SU-DHL-6 (cell line): ENCODE measurements around the gene CRYBG3.

ENCODE experiments used
- H2AFZ ChIP-seq: fragments of 200-600 bp; sonication (generic); 2 replicates; pipeline ENCODE4 v1.6.1; 2014; ENCODE audit warnings: low read depth, mild to moderate bottlenecking, moderate library complexity, mixed read lengths, antibody characterized with exemption, low read length; ENCODE audit not compliant: severe bottlenecking
- H3F3A ChIP-seq: fragments of 200-600 bp; shearing (Covaris generic); 2 replicates; pipeline ENCODE4 v1.6.0; 2016; ENCODE audit warnings: antibody characterized with exemption, mild to moderate bottlenecking; ENCODE audit not compliant: insufficient read depth
- H3K27ac ChIP-seq: fragments of 200-600 bp; sonication (generic); 2 replicates; pipeline ENCODE4 v1.5.1; 2016; ENCODE audit warnings: low read depth, mild to moderate bottlenecking, low read length, moderate library complexity, mixed read lengths
- H3K27me3 ChIP-seq: fragments of 200-600 bp; sonication (generic), shearing (Covaris generic); 2 replicates; pipeline ENCODE4 v1.6.0; 2014; ENCODE audit warnings: mild to moderate bottlenecking, low read length
- H3K36me3 ChIP-seq: fragments of 200-600 bp; sonication (generic); 2 replicates; pipeline ENCODE4 v1.6.1; 2014; ENCODE audit warnings: mild to moderate bottlenecking, low read length, mixed read lengths
- H3K4me2 ChIP-seq: fragments of 300-600, 200-600 bp; shearing (Covaris generic), sonication (generic); 2 replicates; pipeline ENCODE4 v1.6.0; 2014; ENCODE audit warnings: low read length, low read depth, mild to moderate bottlenecking; ENCODE audit not compliant: poor library complexity, severe bottlenecking
- H3K4me3 ChIP-seq: fragments of 200-600 bp; sonication (generic); 2 replicates; pipeline ENCODE4 v1.5.1; 2014; ENCODE audit warnings: antibody characterized with exemption, low read length, mild to moderate bottlenecking, mixed read lengths; ENCODE audit not compliant: insufficient read depth, poor library complexity, severe bottlenecking
- H3K79me2 ChIP-seq: fragments of 200-600 bp; sonication (generic); 2 replicates; pipeline ENCODE4 v1.6.1; 2014; ENCODE audit warnings: mild to moderate bottlenecking, low read length, moderate library complexity; ENCODE audit not compliant: insufficient read depth
- H3K9ac ChIP-seq: fragments of 200-600 bp; sonication (generic); 2 replicates; pipeline ENCODE4 v1.7.0; 2014; ENCODE audit warnings: mild to moderate bottlenecking, low read length
- H3K9me2 ChIP-seq: fragments of 200-600 bp; sonication (generic); replicated peaks from 2 replicates; pipeline ENCODE4 v1.6.1; 2014; ENCODE audit warnings: low read length; ENCODE audit not compliant: insufficient read depth
- H3K9me3 ChIP-seq: fragments of 200-600 bp; sonication (generic); 2 replicates; pipeline ENCODE4 v1.6.1; 2014; ENCODE audit warnings: low read length, mixed read lengths; ENCODE audit not compliant: insufficient read depth
- H4K20me1 ChIP-seq: fragments of 200-600 bp; sonication (generic); 2 replicates; pipeline ENCODE4 v1.6.1; 2014; ENCODE audit warnings: low read depth, mild to moderate bottlenecking, antibody characterized with exemption, low read length, moderate library complexity, mixed read lengths
- EZH2phosphoT487 ChIP-seq: fragments of 200-600 bp; sonication (generic), shearing (Covaris generic); conservative IDR thresholded peaks from 2 replicates; pipeline ENCODE4 v1.6.1; 2018; ENCODE audit warnings: mild to moderate bottlenecking, antibody characterized with exemption, low read length, moderate library complexity, mixed read lengths
- TF ChIP-seq, protein P1 (sequence below): fragments of 200-600 bp; sonication (generic); IDR thresholded peaks from one replicate; pipeline ENCODE4 v1.5.1; 2017; ENCODE audit warnings: antibody characterized with exemption, mild to moderate bottlenecking, low read length, moderate library complexity; ENCODE audit not compliant: insufficient read depth, poor library complexity, severe bottlenecking

CRYBG3 gene

DNA sequence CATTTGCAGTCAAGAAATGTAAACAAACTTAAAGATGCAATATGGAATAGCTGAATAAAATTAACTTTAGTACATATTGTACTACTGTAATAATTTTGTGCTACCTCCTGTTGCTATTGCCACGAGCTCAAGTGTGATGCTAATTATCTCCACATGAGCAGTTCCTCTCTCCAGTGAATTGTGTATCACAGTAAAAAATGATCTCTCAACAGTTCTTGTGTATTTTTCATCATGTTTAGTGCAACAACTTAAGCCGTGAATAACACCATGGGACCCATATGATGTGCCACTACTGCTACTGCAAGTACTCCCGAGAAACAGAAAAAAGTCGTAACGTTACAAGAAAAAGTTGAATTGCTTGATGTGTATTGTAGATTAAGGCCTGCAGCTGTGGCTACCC lies 138.1 kb downstream of the CRYBG3 start:
- Histone ChIP-seq H3K79me2 (peaks cover 36% of the 10 kb centered on the region), H3K36me3 (peaks cover 19% of the 10 kb centered on the region; the same call in 1 of the 2 replicates)

DNA sequence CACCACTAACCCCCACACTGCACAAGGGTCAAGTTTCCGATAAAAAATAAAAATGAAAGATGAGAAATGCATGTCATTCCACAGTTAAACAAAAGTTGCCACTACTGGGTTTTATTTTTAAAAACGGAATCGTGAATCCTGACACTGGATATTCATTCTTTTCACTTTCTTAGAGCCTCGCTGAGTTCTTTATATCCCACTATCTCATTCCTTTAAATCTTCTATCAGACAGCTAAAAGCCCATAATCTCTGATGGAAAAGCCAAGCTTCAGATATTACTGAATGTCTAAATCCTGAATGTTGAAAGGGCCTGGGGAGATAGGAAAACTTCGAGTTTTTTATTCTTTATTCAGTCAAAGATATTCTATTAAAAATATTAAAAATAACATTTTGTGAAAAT lies 138.7 kb downstream of the CRYBG3 start:
- TF ChIP-seq EZH2phosphoT487 = no peak
- TF ChIP-seq, protein P1, sequence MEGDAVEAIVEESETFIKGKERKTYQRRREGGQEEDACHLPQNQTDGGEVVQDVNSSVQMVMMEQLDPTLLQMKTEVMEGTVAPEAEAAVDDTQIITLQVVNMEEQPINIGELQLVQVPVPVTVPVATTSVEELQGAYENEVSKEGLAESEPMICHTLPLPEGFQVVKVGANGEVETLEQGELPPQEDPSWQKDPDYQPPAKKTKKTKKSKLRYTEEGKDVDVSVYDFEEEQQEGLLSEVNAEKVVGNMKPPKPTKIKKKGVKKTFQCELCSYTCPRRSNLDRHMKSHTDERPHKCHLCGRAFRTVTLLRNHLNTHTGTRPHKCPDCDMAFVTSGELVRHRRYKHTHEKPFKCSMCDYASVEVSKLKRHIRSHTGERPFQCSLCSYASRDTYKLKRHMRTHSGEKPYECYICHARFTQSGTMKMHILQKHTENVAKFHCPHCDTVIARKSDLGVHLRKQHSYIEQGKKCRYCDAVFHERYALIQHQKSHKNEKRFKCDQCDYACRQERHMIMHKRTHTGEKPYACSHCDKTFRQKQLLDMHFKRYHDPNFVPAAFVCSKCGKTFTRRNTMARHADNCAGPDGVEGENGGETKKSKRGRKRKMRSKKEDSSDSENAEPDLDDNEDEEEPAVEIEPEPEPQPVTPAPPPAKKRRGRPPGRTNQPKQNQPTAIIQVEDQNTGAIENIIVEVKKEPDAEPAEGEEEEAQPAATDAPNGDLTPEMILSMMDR = no peak
- Histone ChIP-seq H3K9me3 (no peaks in the 10 kb centered on the region), H3K4me2 (no peak overlapping the region), H3F3A (no peaks in the 10 kb centered on the region), H2AFZ (no peak overlapping the region), H3K27me3 (no peaks in the 10 kb centered on the region), H3K9me2 (no peaks in the 10 kb centered on the region), H3K79me2 (peaks cover 42% of the 10 kb centered on the region), H3K36me3 (peaks cover 19% of the 10 kb centered on the region; the same call in 1 of the 2 replicates), H3K9ac (no peak overlapping the region), H3K4me3 (no peak overlapping the region), H3K27ac (no peak overlapping the region), H4K20me1 (no peaks in the 10 kb centered on the region; the same call in 1 of the 2 replicates)

More for the DNA sequence above, 138.1 kb downstream of the CRYBG3 start:
- Histone ChIP-seq H3K27ac (no peak overlapping the region), H3K4me3 (no peak overlapping the region), H3K4me2 (no peak overlapping the region), H3K9ac (no peak overlapping the region), H4K20me1 (no peaks in the 10 kb centered on the region; the same call in 1 of the 2 replicates), H2AFZ (no peak overlapping the region), H3F3A (no peaks in the 10 kb centered on the region), H3K9me3 (no peaks in the 10 kb centered on the region), H3K27me3 (no peaks in the 10 kb centered on the region), H3K9me2 (no peaks in the 10 kb centered on the region)
- TF ChIP-seq, protein P1 = no peak
- TF ChIP-seq EZH2phosphoT487 = no peak

DNA sequence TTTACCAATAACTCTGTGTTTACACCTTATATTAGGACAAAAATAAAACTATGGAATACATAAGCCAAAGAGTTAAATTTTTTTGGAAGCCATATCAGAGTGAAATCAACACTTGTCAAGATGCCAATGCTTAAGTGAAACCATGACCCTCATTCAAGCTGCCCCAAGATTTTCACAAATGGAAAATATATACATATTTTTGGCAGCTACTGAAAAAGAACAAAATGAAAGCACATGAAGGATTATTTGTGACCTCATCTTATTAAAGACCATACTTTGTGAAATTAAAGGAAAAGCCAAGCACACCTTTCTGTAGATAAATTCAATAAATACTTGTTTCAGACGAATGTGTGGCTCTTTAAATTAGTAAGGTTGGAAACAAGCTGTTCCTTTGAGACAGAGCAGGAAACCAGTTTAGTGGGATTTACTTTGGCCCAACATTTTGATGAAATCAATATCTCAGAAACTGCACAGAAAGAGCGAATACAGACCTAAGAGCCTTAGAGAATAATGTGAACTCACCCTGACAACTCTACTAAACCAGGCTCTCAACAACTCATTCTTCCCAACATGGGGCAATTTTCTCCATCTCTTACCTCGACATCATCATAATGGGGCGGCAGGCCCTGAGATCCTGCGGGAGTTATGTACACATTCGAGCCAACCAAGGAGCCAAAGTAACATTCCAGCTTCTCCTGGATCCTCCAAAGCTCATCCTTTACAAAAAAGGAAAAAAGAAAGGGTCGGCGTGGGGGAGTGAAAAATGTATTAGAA lies 139.4 kb downstream of the CRYBG3 start:
- peaks cover 48% of the 10 kb centered on the region for H3K79me2 ChIP-seq
- H3K9ac ChIP-seq = no peak overlapping the region
- H3K36me3 ChIP-seq = peaks cover 19% of the 10 kb centered on the region; the same call in 1 of the 2 replicates
- H3K9me2 ChIP-seq = no peaks in the 10 kb centered on the region
- H3K27me3 ChIP-seq = no peaks in the 10 kb centered on the region
- no peak overlapping the region for H3K27ac ChIP-seq
- no peak overlapping the region for H3K4me2 ChIP-seq
- no peaks in the 10 kb centered on the region for H3F3A ChIP-seq
- H4K20me1 ChIP-seq = no peaks in the 10 kb centered on the region; the same call in 1 of the 2 replicates
- no peak overlapping the region for H3K4me3 ChIP-seq
- no peaks in the 10 kb centered on the region for H3K9me3 ChIP-seq
- no peak overlapping the region for H2AFZ ChIP-seq
- TF ChIP-seq EZH2phosphoT487 = no peak
- TF ChIP-seq, protein P1 = no peak
